GM18873 (cell line): Measurements from ENCODE around the gene FARSA.
"Not testable (repeated sequence)": the region's sequence is repeated elsewhere in the genome, so short reads cannot be mapped to it uniquely, and the experiment has no call there.

Experiments used
- ATAC-seq: cut with Tn5 transposase; IDR thresholded peaks from one replicate; pipeline ENCODE4 v1.9.1; 2021; ENCODE audit warnings: mild to moderate bottlenecking, moderate library complexity, moderate number of reproducible peaks; ENCODE audit not compliant: unreplicated experiment, low FRiP score

Gene FARSA

GRCh38 chr19:12933287-12934072 is at the start of gene FARSA:
TSS of gene FARSA (minus strand) at chr19:12933711. CDS start at chr19:12933696, 15 bp downstream.
- peak; percentile 43 for ATAC-seq

DNA sequence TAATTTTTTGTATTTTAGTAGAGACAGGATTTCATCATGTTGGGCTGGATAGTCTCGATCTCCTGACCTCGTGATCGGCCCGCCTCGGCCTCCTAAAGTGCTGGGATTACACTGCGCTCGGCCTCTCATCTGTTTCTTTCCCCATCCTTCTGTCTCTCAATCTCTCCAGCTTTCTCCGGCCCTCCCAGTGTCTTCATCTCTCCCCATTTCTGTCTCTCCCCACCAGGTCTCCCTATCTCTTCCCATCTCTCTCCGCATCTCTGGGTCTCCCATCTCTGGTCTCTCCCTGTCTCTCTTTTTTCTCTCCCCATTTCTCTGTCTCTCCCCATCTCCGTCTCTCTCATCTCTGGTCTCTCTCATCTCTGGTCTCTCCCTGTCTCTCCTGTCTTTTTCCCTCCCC is 49.6 kb upstream of the FARSA start:
- no peak for ATAC-seq

DNA sequence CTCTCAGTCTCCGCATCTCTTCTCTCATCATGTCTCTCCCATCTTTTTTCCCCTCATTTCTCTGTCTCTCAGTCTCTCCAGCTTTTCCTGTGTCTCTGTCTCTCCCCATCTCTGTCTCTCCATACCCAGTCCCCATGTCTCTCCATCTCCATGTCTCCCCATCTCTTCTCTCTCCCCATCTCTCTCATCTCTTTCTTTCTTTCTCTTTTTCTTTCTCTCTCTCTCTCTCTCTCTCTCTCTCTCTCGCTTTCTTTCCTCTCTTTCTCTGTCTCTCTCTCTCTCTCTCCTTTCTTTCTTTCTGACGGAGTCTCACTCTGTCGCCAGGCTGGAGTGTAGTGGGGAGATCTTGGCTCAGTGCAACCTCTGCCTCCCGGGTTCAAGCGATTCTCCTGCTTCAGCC is 49.1 kb upstream of the FARSA start:
- ATAC-seq, result no peak

DNA sequence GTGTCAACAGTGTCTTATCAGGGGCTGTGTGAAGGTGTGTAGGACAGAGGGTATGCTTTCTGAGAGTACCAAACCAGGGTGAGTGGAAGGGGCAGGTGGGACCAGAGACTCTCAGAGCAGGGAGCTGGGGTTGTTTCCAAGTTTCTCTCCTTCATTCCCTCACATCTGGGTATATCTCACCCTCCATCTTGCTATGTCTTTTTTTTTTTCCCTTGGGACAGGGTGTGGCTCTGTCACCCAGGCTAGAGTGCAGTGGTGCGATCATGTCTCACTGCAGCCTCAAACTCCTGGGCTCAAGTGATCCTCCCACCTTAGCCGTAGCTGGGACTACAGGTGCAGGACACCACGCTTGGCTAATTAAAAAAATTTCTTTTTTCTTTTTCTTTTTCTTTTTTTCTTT is 46.5 kb upstream of the FARSA start:
- ATAC-seq, result no peak

GRCh38 chr19:12976109-12976508 is 42.6 kb upstream of the FARSA start:
- not testable (repeated sequence) for ATAC-seq

DNA sequence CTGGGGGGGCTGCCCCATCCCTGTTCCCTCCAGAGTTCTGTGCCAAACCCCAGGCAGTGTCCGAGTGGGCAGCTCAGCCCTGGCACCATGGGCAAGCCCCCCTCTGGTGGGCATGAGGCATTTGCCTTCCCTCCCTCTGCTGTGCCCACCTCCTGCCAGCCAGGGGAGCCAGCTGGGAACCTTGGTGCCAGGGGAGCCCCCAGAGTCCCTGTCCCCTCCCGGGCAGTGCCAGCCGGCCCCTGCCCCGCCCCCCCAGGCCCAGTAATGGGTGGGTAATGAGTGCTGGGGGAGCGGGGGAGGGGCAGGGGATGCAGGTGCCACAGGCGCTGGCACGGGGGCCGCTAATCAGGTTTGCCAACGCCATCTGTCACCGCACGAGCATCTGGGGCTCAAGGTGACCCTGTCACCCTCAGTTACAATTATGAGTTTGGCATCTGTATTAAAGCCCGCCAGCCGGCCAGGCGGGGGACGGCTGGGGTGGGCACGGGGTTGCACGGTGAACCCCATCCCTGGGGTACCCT is 41.8 kb upstream of the FARSA start:
- no peak for ATAC-seq

- ATAC-seq, result no peak
These were observed 41.0 kb upstream of the FARSA start for GRCh38 chr19:12974301-12975220.

GRCh38 chr19:12973236-12973635 is 39.7 kb upstream of the FARSA start:
- no peak for ATAC-seq

DNA sequence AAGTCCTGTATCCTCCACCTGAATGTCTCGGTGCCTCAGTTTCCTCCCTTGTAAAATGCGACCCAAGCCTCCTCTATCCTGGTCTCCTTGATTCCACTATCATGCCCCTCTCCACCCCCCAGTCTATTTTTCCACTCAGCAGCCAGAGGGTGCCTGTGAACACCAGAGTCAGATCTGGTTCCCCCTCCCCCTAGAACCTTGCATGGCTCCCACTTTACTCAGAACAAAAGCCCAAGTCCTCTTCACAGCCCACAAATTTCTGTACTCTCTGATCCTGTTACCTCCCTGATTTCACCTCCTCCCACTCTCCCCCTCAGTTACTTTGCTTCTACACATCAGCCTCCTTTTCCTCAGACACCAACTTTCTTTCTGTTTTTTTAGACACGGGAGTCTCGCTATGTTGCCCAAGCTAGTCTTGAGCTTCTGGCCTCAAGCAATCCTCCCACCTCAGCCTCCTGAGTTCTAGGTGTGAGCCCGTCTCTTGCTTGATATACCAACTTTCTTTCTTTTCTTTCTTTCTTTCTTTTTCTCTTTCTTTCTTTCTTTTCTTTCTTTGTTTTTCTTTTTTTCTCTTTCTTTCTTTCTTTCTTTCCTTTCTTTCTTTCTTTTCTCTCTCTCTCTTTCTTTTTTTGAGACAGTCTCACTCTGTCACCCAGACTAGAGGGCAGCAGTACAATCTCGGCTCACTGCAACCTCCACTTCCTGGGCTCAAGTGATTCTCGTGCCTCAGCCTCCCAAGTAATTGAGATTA is 36.7 kb upstream of the FARSA start:
- no peak for ATAC-seq

DNA sequence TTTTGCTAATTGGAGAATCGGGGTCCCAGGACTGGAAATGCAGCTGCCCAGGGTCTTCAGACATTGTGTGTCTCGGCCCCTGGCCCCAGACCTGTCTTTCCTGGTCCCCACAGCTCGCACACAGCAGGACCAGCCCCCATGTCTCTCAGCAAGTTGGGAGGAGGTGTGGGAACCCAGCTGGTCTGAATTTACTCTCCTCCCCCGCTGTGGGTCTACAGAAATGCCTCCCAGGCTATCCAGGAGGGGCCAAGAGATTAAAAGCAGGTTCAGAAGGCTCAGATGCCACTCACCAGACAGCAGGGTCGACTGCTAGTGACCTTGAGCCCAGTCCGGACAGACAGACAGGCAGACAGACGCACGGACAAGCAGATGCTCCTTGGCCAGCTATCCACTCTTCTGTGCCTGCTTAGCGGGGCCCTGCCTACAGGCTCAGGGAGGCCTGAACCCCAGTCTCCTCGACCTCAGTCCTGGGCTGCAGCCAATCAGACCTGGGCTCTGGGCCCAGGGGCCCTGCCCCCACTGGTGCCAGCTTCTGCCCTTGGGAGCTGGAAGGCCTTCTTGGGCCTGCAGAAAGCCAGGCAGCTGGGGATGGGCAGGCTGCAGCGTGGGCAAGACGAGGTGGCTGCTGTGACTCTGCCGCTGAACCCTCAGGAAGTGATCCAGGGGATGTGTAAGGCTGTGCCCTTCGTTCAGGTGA is 35.9 kb upstream of the FARSA start, which contains the start of gene DAND5:
Gene DAND5 (plus strand): TSS at position 285 of the 697 bp plus-strand sequence. CDS start 85 bp downstream, at position 370.
- ATAC-seq, result no peak

DNA sequence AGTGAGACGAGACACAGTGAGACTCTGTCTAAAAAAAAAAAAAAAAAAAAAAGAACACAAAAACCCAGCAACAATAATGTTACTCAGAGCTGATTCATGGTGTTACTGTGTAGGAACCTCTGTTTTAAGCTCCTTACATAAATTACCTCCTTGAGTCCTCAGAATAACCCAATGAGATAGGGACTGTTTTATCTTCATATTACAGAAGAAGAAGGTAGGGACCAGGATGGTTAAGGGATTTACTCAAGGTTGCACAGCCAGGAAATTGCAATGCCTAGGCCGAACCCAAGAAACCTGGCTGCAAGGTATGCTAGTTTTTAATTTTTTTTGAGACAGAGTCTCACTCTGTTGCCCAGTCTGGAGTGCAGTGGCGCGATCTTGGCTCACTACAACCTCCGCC is 34.4 kb upstream of the FARSA start:
- no peak for ATAC-seq

DNA sequence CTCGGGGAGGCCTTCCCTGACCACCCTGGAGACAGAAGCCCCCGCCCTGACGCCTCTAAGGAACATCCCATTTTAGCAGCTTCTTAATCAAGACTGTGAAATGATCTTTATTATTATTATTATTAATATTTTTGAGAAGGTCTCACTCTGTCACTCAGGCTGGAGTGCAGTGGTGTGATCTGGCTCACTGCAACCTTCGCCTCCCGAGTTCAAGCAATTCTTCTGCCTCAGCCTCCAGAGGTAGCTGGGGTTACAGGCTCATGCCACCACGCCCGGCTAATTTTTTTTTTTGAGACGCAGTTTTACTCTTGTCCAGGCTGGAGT is 32.3 kb upstream of the FARSA start:
- no peak for ATAC-seq

DNA sequence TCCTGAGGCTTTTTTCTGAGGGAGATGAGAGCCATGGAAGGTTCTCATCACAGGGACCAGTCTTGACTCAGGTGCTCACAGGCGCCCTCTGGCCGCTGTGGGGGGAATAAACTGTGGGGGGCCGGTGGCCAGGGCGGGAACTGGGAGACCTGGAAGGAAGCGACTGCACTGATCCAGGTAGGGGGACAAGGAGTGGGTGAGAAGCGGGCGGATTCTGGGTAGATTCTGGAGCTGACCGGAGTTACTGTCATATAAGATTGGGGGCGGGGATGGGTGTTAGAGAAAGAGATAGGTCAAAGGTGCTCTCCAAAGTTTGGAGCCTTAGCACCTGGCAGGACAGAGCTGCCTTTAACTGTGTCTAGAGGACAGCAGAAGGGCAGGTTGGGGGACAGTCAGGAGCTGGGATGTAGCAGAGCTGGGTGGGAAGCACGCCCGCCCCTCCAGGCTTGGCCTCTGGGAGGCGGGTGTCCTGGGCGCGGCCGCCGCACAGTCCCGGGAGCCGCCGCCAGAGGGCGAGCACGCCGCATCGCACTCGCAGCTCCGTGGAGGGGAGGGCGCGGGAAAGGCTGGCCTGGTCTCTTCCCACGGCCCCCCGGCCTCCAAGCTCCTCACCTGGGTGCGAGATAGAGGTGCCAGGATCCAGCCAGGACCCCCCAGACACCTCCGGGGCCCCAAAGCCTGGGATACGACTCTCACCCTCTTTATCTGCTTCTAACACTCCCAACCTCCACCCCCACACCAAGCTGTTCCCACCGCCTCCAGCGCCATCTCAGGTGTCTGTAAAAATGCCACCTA is 31.7 kb upstream of the FARSA start:
- ATAC-seq, result no peak

DNA sequence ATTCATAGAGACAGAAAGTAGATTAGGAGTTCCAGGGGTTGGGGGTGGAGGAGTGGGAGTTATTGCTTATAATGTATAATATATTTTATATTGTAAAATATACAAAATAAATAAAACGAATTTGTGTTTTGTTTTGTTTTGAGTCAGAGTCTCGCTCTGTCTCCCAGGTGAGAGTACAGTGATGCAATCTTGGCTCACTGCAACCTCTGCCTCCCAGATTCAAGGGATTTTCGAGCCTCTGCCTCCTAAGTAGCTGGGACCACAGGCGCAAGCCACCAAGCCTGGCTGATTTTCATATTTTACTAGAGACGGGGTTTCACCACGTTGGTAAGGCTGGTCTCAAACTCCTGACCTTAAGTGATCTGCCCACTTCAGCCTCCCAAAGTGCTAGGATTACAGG is 26.0 kb upstream of the FARSA start:
- no peak for ATAC-seq

GRCh38 chr19:12957389-12957952 is 24.0 kb upstream of the FARSA start:
- ATAC-seq, result not testable (repeated sequence)

- no peak for ATAC-seq
These were observed 23.2 kb upstream of the FARSA start, which contains the start of gene GADD45GIP1 for GRCh38 chr19:12956446-12957388. TSS of gene GADD45GIP1 (minus strand) at chr19:12957223. CDS start at chr19:12957212, 11 bp downstream.

DNA sequence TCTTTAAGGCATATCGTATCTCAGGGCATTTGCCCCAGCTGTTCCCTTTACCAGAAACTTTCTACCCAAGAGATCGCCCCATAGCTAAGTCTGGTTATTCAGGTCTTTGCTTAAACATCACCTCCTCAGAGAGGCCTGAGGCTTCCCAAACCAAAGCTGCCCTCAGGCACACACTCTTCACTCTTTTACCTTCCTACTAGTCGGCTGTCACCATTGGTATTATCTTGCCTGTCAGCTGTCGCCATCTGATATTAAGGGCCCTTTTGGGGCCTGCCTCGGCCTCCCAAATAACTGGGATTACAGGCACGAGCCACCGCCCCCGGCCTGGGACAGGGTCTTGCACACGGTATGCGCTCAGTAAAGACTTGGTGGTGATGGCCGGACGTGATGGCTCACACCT is 22.5 kb upstream of the FARSA start:
- no peak for ATAC-seq

GRCh38 chr19:12955575-12955974 is 22.1 kb upstream of the FARSA start:
- ATAC-seq, result not testable (repeated sequence)
